Adrenal gland (tissue), 5 donors: ENCODE results near the gene MAPK1IP1L.

Experiments
- POLR2A ChIP-seq, 2 donors: fragments of 450-650 bp; IDR thresholded peaks; one replicate each; pipeline ENCODE4 v1.6.1; 2017; ENCODE audit warnings: antibody characterized with exemption in 2 of 2, mild to moderate bottlenecking in 2 of 2, moderate library complexity in 1 of 2
- TF ChIP-seq, protein P1 (sequence below), 6 experiments: fragments of 450-650 bp in 4 of 6; fragments of 200-600 bp in 2 of 6; sonication (generic) in 1 of 6; IDR thresholded peaks; 1 replicate in 5 of 6; 2 replicates in 1 of 6; pipeline versions ENCODE4 v1.5.1 to v1.8.0; 2016 to 2021; ENCODE audit warnings: antibody characterized with exemption in 6 of 6, mild to moderate bottlenecking in 2 of 6, moderate library complexity in 1 of 6
- donor health status: DM: no; HTN: no; CAD: no.

DNA sequence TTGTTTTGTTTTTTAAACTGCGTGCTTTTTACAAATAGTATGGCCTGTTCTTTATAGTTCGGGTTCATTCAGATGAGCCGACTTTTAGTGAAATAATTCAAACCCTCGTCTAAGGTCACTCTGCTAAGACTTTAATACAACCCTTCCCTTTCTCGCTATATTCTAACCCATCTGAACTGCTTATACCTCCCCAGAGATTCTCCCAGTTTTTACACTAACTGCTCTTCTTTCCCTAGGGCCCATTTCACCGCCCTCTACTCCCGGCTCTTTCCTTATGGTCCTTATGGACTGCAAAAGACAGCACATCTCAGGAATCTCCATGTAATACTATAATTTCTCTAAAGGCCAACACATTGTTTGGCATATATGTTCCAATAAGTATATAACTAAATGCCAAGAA, 2.1 kb downstream of the MAPK1IP1L start:
- TF ChIP-seq, protein P1, sequence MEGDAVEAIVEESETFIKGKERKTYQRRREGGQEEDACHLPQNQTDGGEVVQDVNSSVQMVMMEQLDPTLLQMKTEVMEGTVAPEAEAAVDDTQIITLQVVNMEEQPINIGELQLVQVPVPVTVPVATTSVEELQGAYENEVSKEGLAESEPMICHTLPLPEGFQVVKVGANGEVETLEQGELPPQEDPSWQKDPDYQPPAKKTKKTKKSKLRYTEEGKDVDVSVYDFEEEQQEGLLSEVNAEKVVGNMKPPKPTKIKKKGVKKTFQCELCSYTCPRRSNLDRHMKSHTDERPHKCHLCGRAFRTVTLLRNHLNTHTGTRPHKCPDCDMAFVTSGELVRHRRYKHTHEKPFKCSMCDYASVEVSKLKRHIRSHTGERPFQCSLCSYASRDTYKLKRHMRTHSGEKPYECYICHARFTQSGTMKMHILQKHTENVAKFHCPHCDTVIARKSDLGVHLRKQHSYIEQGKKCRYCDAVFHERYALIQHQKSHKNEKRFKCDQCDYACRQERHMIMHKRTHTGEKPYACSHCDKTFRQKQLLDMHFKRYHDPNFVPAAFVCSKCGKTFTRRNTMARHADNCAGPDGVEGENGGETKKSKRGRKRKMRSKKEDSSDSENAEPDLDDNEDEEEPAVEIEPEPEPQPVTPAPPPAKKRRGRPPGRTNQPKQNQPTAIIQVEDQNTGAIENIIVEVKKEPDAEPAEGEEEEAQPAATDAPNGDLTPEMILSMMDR (IDR thresholded peaks at IDR 0.05): no peak
- TF ChIP-seq POLR2A (IDR thresholded peaks at IDR 0.05): no peak
